Stimulated activated naive B cell treated with anti-CD40 and anti-IgM and Interleukin-4, amounts not matched to agents 10 μg/mL and 1 μg/mL and 100 μg/mL, for 72 hours (primary cell): ENCODE measurements around the gene TTLL10.

Experiments used
- ATAC-seq, 2 donors: fragments of 150-1000 bp; cut with Tn5 transposase; replicated peaks; 2 replicates each; pipeline ENCODE4 v1.10.0; 2021; ENCODE audit warnings: moderate library complexity in 1 of 2
- DNase-seq: peaks from one replicate; pipeline ENCODE4 v3.0.0; 2021
- H3K27ac Mint-ChIP-seq: one replicate; pipeline ENCODE4 v1.8.0; 2022; ENCODE audit warnings: mild to moderate bottlenecking, mixed read lengths
- H3K27me3 Mint-ChIP-seq, 2 donors: one replicate each; pipeline ENCODE4 v1.8.0; 2022; ENCODE audit warnings: mixed read lengths in 2 of 2
- H3K36me3 Mint-ChIP-seq, 2 donors: one replicate each; pipeline ENCODE4 v1.8.0; 2022; ENCODE audit warnings: mixed read lengths in 2 of 2, mild to moderate bottlenecking in 1 of 2
- H3K4me1 Mint-ChIP-seq, 2 donors: one replicate each; pipeline ENCODE4 v1.8.0; 2022; ENCODE audit warnings: mixed read lengths in 2 of 2, mild to moderate bottlenecking in 1 of 2
- H3K4me3 Mint-ChIP-seq, 2 donors: one replicate each; pipeline ENCODE4 v1.8.0; 2022; ENCODE audit warnings: mild to moderate bottlenecking in 2 of 2, mixed read lengths in 2 of 2, moderate library complexity in 1 of 2
- H3K9me3 Mint-ChIP-seq, 2 donors: one replicate each; pipeline ENCODE4 v1.8.0; 2022; ENCODE audit warnings: mixed read lengths in 2 of 2, mild to moderate bottlenecking in 1 of 2

TTLL10 gene

DNA sequence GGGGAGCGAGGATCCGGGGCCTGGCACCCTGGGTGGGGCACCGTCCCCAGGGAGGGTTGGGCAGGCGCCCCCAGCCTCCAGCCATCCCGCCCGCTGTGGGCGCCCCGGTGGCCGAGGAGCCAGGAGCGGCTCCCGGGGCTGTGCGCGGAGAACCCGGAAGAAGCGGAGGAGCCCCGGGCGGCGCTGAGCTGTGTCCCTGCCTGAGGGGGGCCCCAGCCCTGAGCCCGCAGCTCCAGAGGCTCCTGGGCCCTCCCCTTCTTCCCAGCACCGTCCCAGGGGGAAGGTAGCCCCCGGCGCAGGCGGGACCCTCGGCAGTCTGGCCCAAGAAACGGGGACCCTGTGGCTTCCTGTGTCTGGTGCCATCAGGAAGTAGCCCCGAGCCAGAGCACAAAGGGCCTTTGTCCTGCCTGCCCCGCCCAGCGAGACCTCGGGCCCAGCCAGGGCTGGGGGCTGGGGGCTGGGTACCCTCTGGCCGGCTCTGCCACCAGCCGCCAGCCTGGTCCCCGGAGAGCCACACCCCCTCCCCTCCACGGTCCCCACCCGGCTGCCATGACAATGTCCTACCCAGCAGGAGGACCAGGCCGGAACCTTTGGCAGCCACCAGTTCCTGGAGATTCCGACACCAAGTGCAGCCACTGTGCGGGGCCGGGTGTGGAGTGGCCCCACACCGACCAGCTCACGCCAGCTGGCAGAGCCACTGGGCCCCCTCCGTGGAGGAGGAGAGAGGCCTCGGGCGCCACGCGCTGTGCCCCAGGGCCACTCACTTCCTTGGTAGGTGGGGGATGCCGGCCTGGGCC, 15.6 kb upstream of the TTLL10 start:
- Mint-ChIP-seq H3K9me3 (peaks cover 7 to 8% of the 10 kb centered on the region in 2 donors), H3K27ac (peak overlapping the region; percentile 93)
- DNase-seq = no peak

GRCh38 chr1:1160281-1160930, 13.3 kb upstream of the TTLL10 start:
- H3K9me3 Mint-ChIP-seq = peaks cover 0 to 2% of the 10 kb centered on the region in 2 donors
- peaks cover 0 to 11% of the 10 kb centered on the region in 2 donors for H3K27me3 Mint-ChIP-seq
- peaks cover 0 to 23% of the 10 kb centered on the region in 2 donors for H3K4me1 Mint-ChIP-seq
- H3K4me3 Mint-ChIP-seq = no peak overlapping the region
- H3K27ac Mint-ChIP-seq = no peak overlapping the region
- no peaks in the 10 kb centered on the region for H3K36me3 Mint-ChIP-seq
- DNase-seq = no peak
- ATAC-seq = no peak

More for the DNA sequence above, 15.6 kb upstream of the TTLL10 start:
- ATAC-seq = peak; percentile 71 to 72
- Mint-ChIP-seq H3K4me1 (peaks cover 3 to 25% of the 10 kb centered on the region in 2 donors), H3K36me3 (peaks cover 4 to 5% of the 10 kb centered on the region in 2 donors), H3K27me3 (no peaks in the 10 kb centered on the region), H3K4me3 (peak overlapping the region; percentile 81 to 85)

- no peaks in the 10 kb centered on the region for H3K36me3 Mint-ChIP-seq
- H3K4me3 Mint-ChIP-seq = peak overlapping the region in 1 of 2 donors; percentile 30
- H3K9me3 Mint-ChIP-seq = no peaks in the 10 kb centered on the region
- DNase-seq (no peak), ATAC-seq (no peak)
- no peak overlapping the region for H3K27ac Mint-ChIP-seq
- peaks cover 2 to 30% of the 10 kb centered on the region in 2 donors for H3K4me1 Mint-ChIP-seq
- H3K27me3 Mint-ChIP-seq = peaks cover 0 to 17% of the 10 kb centered on the region in 2 donors
Observed at GRCh38 chr1:1161078-1161682, 12.5 kb upstream of the TTLL10 start.

GRCh38 chr1:1161683-1162079, 12.0 kb upstream of the TTLL10 start:
- Mint-ChIP-seq H3K27ac (no peak overlapping the region), H3K4me1 (peaks cover 2 to 30% of the 10 kb centered on the region in 2 donors), H3K9me3 (no peaks in the 10 kb centered on the region), H3K36me3 (no peaks in the 10 kb centered on the region), H3K4me3 (no peak overlapping the region), H3K27me3 (peaks cover 0 to 17% of the 10 kb centered on the region in 2 donors)
- DNase-seq = no peak
- no peak for ATAC-seq

DNA sequence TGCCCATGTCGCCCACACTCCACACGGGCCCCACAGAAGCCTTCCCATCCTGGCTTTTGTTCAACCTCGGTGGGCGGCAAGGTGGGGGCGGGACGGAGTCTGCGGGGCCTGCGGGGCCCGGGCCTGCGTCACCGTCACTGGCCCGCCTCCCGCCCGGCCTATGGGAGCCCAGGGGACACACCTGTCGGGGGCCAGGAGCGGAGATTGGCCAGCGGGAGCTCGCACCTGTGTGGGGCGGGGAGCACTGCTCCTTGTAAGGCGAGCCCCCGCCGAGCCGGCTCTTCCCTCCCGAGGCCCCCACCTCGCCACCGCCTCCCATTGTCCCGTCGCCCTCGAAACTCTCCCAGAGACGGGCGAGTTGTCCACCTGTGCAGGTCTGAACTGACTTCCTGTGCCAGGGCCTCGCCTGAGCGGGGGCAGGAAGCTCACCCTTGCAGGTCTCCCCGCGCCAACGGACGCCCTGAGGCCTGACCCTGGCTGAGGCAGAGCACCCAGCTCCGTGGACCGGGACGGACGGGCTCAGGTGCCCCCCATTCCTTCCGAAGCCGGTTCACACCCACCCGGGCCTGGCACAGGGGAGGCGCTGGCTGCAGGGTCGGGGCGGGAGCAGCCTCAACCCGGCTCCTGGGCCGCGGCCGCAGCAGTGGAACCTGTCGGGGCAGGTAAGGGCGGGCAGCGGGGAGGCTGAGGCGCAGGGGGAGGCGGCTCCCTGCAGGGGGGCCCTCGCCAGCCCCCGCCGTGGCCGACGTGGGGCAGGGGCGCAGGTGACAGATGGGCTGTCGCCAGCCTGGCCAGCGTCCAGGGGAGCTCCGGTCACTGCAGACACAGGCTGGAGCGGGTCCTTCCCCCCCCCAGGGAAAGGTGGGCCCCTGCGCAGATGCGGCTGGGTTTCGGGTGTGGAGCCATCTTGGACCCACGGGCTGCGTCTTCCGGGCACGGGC, 10.8 kb upstream of the TTLL10 start:
- ATAC-seq (no peak), DNase-seq (no peak)
- no peak overlapping the region for H3K4me3 Mint-ChIP-seq
- no peak overlapping the region for H3K27ac Mint-ChIP-seq
- H3K9me3 Mint-ChIP-seq = no peaks in the 10 kb centered on the region
- H3K4me1 Mint-ChIP-seq = peaks cover 2 to 30% of the 10 kb centered on the region in 2 donors
- peaks cover 0 to 17% of the 10 kb centered on the region in 2 donors for H3K27me3 Mint-ChIP-seq
- H3K36me3 Mint-ChIP-seq = no peaks in the 10 kb centered on the region

DNA sequence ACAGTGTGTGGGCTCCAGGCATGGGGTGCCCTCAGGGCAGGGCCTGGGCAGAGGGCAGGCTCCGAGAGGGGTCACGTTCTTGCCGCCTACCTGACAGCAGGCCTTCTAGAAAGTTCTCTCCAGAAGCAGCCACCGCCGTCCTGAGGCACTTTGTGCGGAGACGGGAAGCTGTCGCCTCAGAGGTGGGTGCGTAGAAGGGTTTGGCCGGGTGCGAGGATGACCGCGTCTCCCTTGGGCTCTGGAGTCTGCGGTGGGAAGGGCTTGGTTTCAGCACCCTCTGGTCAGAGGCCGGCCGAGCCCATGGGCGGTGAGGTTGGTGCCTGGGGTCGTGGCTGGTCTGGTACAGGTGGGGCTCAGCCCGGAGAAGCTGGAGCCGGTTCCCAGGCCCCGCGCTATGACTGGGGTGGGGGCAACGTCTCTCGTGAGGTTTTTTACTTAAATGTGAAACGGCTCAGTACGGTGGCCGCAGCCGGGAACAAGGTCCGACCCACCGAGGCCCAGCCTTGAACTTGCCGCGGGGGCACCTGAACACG, 10.1 kb upstream of the TTLL10 start:
- Mint-ChIP-seq H3K27me3 (peaks cover 0 to 17% of the 10 kb centered on the region in 2 donors), H3K36me3 (no peaks in the 10 kb centered on the region), H3K9me3 (no peaks in the 10 kb centered on the region), H3K27ac (no peak overlapping the region), H3K4me3 (no peak overlapping the region), H3K4me1 (peaks cover 2 to 27% of the 10 kb centered on the region in 2 donors)
- ATAC-seq (no peak), DNase-seq (no peak)

DNA sequence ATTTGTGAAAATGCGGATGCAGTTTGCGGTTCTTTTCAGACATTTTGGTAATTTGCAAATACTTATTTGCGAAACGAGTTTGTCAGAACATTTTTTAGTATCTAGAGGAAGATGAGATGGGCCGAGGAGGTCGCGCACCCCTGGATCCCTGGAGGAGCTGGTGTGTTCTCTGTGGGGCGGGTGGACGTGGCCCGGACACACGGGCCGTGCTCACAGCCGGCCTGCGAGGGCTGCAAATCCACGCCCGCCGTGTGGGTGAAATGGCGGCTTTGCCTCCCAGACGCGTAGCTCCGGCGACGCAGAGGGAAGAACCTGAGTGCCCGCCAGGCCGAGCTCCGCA, 9.3 kb upstream of the TTLL10 start:
- Mint-ChIP-seq H3K4me1 (peaks cover 2 to 23% of the 10 kb centered on the region in 2 donors), H3K9me3 (no peaks in the 10 kb centered on the region), H3K36me3 (no peaks in the 10 kb centered on the region), H3K4me3 (no peak overlapping the region), H3K27ac (no peak overlapping the region), H3K27me3 (peaks cover 0 to 17% of the 10 kb centered on the region in 2 donors)
- ATAC-seq = no peak
- no peak for DNase-seq

DNA sequence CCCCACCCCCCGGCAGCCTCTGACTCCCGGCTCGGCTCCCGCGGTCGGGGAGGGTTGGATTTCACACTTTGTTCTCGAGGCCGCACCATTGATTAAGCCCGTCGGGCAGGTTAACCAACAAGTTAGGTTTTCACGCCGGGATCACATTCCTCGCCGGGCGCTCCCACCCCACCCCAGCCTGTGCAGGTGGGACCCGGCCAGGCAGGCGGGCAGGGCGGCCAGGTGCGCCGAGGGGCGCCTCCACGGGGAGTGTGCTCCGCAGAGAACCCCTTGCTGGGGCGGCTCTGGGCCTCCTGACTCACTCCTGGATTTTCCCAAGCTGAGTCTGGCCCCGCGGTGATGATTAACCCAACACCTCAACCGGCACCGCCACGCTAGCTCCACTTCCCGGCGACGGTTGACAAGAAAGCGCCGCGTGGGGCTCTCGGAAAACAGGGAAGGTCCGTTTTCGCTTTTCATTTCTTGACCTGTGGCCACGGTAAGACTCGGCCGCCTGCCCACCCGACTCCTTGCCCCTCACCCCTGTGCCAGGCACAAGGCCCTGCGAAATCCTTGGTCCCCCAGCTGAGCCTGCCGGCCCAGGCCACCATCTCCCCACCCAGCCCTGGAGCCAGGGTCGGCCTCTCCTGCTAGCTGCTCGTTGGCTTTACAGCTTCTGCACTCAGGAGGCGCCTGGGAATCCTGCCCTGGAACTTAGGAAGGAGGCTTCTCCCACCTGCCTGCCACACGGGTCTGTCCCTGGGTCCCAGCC, 8.8 kb upstream of the TTLL10 start:
- no peak for ATAC-seq
- no peaks in the 10 kb centered on the region for H3K36me3 Mint-ChIP-seq
- no peak for DNase-seq
- H3K4me3 Mint-ChIP-seq = no peak overlapping the region
- no peak overlapping the region for H3K27ac Mint-ChIP-seq
- H3K4me1 Mint-ChIP-seq = peaks cover 4 to 23% of the 10 kb centered on the region in 2 donors
- H3K9me3 Mint-ChIP-seq = no peaks in the 10 kb centered on the region
- H3K27me3 Mint-ChIP-seq = peaks cover 0 to 18% of the 10 kb centered on the region in 2 donors

DNA sequence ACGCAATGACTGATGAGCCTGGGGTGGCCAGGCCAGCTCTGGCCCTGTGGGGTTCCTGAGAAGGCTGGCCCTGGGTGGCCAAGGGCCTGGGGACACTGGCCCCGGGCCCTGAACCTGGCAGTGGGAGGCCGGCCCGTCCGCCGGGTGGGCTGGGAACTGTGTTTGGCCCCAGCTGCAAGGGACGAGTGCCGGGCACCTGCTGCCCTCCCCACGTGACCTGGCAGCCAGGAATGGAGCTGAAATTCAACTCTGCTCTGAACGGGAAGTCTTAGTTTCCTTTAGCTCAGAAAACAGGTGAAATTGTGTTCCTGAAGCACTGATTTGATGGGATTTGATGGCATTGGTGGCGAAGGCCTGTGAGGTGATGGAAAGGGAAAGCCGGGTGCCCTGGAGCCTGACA, 8.2 kb upstream of the TTLL10 start:
- Mint-ChIP-seq H3K9me3 (no peaks in the 10 kb centered on the region), H3K36me3 (no peaks in the 10 kb centered on the region), H3K4me1 (peaks cover 8 to 26% of the 10 kb centered on the region in 2 donors), H3K27me3 (peaks cover 0 to 22% of the 10 kb centered on the region in 2 donors), H3K4me3 (no peak overlapping the region), H3K27ac (no peak overlapping the region)
- ATAC-seq (no peak), DNase-seq (no peak)

GRCh38 chr1:1165900-1166421, 7.7 kb upstream of the TTLL10 start:
- H3K4me1 Mint-ChIP-seq = peaks cover 8 to 30% of the 10 kb centered on the region in 2 donors
- DNase-seq = no peak
- no peak overlapping the region for H3K4me3 Mint-ChIP-seq
- H3K9me3 Mint-ChIP-seq = no peaks in the 10 kb centered on the region
- peaks cover 0 to 22% of the 10 kb centered on the region in 2 donors for H3K27me3 Mint-ChIP-seq
- H3K36me3 Mint-ChIP-seq = no peaks in the 10 kb centered on the region
- no peak for ATAC-seq
- H3K27ac Mint-ChIP-seq = no peak overlapping the region

DNA sequence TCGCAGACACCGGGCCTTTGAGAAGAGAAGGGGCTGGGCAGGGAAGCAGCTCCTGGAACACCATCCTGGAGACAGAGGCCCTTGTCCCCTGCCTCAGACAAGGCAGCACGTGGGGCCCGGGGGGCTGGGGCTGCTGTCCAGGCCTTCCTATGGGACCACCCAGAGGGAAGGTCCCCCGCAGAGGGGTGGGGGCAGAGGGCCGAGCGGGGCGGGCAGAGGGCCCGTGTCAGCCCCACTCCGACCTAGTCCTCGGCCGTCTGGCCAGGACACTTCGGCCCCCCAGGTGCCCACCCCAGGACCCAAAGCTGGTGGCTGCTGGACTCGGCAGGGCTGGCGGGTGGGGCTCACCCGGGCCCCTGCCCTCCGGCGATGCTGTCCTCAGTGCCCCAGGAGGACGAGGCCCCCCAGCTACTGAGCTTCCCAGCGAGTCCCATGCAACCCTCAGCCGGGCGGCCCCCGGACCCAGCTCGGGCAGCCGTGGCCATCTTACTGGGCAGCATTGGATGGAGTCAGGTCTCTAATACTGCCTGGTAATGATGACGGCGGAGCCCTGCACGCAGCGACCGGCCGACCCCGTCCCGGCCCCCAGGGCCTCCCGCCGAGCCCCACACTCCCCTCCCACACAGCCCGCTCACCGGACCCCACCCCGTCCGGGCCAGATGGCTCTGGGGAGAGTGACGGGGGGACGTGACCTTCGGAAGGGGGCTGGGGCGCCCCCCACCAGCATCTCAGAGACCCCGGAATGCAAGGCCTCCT, 6.9 kb upstream of the TTLL10 start:
- Mint-ChIP-seq H3K4me3 (no peak overlapping the region), H3K27ac (no peak overlapping the region)

DNA sequence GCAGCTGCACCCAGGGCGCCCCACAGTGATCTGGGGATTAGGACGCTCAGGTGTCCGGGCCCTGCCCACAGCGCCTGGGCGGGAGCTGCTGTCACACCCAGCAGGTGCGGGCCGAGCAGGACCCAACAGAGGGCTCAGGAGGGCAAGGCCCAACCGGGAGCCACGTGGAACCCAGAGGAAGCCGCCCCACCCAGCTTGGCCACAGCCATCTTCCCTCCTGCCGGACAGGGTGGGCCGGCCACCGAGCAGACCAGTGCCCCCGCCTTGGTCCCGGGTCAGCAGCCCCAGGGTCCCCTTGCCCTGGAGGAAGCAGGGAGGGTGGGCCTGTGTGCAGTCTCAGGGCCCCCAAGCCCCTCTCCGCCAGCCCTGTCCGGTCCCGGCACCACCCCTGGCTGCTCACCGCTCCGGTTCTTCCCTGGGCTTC, 6.3 kb upstream of the TTLL10 start:
- Mint-ChIP-seq H3K27ac (no peak overlapping the region), H3K36me3 (no peaks in the 10 kb centered on the region), H3K27me3 (peaks cover 0 to 22% of the 10 kb centered on the region in 2 donors), H3K9me3 (no peaks in the 10 kb centered on the region), H3K4me1 (peaks cover 16 to 45% of the 10 kb centered on the region in 2 donors), H3K4me3 (no peak overlapping the region)
- ATAC-seq (no peak), DNase-seq (no peak)

More for the DNA sequence above, 6.9 kb upstream of the TTLL10 start:
- DNase-seq (no peak), ATAC-seq (no peak)
- H3K27me3 Mint-ChIP-seq = peaks cover 0 to 22% of the 10 kb centered on the region in 2 donors
- H3K36me3 Mint-ChIP-seq = no peaks in the 10 kb centered on the region
- no peaks in the 10 kb centered on the region for H3K9me3 Mint-ChIP-seq
- peaks cover 11 to 39% of the 10 kb centered on the region in 2 donors for H3K4me1 Mint-ChIP-seq
